NCI-H748 (cell line): ENCODE results near the gene ARHGAP26.
"Not testable (repeated sequence)": the region's sequence is repeated elsewhere in the genome, so short reads cannot be mapped to it uniquely, and the experiment has no call there.

Source experiments
- DNase-seq: peaks from one replicate; lab custom pipeline; 2025; ENCODE audit not compliant: unreplicated experiment; lab: John Stamatoyannopoulos, UW

The ARHGAP26 gene

GRCh38 chr5:143106174-143106573 lies 336.0 kb downstream of the ARHGAP26 start:
- peak; percentile 57 for DNase-seq

DNA sequence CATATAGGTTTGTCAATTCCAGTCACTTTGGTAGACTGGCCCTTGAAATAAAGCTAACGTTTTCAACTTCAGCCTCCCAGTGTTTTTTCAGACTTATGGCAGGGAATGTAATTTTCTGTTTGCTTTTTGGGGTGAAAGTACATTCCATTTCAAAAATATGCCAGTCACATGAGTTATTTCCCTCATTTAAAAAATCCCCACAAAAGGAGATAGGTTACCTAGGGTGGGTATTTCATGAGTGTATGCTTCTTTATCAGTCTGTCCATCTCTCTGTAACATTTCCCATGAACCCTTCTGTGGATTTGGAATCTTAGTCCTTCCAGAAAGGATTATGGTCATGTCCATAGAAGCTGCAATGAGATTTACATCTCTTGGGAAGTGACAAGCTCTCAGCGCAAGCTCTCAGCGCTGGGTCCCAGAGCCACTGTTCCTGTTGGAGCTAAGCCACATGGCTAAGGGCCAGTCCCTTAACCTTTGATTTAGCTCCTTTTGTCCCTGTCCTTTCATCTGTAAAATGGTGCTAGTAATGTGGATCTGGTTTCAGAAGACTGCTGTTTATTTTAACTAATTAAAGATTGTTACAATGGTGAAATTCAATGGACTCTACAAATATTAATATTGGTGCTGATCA lies 338.4 kb downstream of the ARHGAP26 start:
- DNase-seq, result peak; percentile 82

- no peak for DNase-seq
Observed at GRCh38 chr5:143110591-143110990, 340.4 kb downstream of the ARHGAP26 start.

- DNase-seq, result no peak
Observed at GRCh38 chr5:143111799-143112198, 341.6 kb downstream of the ARHGAP26 start.

DNA sequence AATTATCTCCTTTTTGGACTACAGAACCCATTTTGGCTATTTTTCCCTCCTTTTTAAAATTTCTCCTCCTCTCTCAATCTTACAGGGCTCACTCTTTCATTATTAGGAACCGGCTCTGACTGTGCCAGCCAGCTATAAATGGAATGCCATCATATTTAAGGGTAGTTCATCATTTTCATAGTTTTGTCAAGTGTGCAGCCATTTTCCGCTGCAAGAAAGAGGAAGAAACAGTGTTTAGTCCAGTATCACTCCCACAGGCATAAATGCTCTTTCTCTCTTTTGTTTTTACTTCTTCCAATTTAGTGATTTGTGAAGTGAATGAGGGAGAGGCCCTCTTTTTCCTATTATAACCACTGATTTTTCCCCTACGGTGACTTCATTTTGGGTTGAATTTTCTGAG lies 343.3 kb downstream of the ARHGAP26 start:
- no peak for DNase-seq

GRCh38 chr5:143114481-143114880 lies 344.3 kb downstream of the ARHGAP26 start:
- DNase-seq, result no peak

DNA sequence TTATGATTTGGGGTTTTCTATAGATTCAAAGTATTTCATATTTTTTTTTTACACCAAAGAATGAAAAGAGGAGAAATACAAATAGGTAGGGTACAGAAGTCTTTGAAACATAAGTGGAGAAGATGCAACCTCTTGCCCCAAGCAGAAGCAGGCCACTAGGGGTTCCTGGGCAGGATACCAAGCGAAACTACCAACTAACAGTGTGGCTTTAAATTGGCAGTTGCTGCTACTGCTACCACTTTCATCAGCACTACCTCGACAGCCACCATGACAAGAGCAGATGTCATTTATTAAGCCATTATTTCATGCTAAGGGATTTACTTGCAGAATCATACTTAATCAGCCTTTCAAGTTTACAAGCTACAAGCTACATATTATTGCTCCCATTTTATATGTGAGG lies 345.2 kb downstream of the ARHGAP26 start:
- DNase-seq, result no peak

DNA sequence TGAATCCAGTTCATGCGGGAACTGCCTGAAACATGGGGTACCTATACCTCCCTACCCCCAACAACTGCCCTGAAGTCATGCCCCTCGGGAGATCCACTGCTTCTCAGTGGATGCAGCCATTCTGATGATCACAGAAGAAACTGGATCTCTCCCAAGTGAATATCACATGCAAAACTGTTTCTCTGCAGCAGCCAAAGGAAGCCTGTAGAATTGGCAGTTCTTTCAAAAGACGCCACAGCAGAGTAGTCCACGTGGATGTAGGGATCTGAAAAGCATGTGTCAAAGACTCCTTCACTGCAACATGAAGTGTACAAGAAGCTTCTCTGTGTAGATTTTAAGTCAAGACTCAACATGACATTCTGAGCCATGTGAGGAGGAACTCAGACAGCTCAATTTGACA lies 346.6 kb downstream of the ARHGAP26 start:
- DNase-seq, result no peak

- DNase-seq, result no peak
Observed at GRCh38 chr5:143117821-143118220, 347.6 kb downstream of the ARHGAP26 start.

DNA sequence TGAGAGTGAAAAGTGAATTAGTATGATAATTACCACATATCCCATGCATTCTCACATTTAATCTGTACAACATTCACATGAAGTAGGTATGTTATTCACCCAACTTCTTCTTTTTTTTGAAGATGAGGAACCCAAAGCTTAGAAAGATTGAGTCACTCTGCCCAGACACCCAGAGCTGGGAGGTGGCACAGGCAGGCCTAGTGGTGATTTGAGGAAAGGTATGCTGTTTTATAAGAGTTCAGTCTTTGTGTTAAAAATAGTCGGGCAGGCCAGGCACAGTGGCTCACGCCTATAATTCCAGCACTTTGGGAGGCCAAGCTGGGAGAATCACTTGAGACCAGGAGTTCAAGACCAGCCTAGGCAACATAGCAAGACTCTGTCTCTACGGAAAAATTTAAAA lies 348.0 kb downstream of the ARHGAP26 start:
- no peak for DNase-seq

- DNase-seq, result not testable (repeated sequence)
Observed at GRCh38 chr5:143118818-143119217, 348.6 kb downstream of the ARHGAP26 start.

DNA sequence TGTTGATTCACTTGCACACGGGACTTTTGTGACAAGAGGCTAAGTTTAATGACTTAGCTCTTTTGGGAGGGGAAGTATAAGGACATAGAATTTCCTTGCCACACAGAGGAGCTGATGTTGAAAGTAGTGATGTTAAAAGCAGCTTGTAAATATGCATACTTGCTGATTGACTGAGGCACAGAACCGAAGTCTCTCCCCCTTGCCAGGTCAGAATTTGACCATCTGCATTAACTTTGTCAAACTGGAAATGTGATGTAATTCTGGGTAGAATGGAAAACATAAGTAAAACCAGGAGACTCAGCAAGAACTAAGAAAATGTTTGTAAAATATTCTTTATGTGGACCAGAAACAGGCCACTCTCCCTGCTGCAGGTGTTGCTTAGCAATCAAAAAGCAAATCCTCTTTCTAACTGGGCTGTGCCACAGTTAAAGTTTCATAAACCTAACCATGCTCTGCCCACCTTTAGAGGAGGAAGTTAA lies 349.2 kb downstream of the ARHGAP26 start:
- DNase-seq, result no peak

GRCh38 chr5:143119881-143120341 lies 349.7 kb downstream of the ARHGAP26 start:
- DNase-seq, result peak; percentile 66

DNA sequence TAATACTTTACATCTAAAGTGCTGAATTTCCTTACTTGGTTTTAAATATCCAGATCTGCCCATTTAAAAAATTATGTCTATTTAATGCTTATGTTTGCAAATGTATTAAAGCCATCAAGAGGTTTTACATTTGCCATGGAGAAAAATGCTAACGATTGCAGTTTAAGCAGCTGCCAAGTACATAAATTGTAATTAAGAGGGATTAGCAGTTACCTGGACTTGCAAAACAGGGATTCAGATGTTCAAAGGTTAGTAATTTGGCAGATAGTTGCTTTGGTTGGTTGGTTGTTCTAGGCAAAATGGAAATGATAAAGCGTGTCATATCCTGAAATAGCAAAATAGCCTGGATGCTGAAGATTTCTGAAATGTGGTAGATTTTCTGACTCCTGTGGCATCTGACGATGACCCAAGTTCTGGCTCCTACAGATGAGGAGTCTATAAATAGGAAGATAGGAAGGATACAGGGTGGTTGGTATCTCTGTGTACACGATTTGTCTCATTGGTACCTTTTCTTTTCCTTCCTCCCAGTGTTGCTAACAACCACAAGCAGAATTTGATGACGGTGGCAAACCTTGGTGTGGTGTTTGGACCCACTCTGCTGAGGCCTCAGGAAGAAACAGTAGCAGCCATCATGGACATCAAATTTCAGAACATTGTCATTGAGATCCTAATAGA lies 350.4 kb downstream of the ARHGAP26 start:
- peak; percentile 63 for DNase-seq

DNA sequence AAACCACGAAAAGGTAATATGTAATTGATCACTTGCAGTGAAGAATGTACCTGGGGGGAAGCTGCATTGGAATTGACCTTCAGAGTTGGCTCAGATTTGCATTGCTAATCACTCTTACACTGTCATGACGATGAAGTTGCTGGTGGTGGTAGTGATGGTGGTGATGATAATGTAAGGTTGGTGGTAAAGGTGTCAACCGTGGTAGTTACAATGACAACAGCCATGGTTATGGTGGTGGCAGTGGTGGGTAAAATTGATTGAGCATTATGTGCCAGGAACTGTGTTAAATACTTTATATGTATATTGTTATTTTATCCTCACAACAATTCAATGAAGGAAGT lies 350.9 kb downstream of the ARHGAP26 start:
- DNase-seq, result no peak

- DNase-seq, result no peak
Observed at GRCh38 chr5:143124593-143124992, 354.4 kb downstream of the ARHGAP26 start.

- DNase-seq, result no peak
Observed at GRCh38 chr5:143126174-143127019, 356.2 kb downstream of the ARHGAP26 start.

- no peak for DNase-seq
Observed at GRCh38 chr5:143128412-143129071, 358.4 kb downstream of the ARHGAP26 start.

DNA sequence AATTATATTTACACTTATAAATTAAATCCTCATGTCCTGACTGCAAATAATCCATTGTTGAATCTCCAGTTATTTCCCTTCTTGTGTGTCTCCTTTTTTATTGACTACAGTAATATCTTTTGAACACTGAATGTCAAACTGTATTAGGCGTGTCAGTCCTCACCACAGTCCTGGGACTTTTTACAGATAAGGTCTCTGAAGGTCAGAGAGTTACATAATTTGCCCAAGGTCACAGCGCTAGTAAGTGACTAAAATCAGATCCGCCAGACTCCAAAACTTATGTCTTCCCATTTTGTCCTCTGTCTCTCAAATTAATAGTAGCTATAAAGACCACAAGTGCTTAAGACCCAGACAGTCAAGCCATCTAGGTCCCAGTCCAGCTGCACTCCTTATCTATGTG lies 359.0 kb downstream of the ARHGAP26 start:
- no peak for DNase-seq

DNA sequence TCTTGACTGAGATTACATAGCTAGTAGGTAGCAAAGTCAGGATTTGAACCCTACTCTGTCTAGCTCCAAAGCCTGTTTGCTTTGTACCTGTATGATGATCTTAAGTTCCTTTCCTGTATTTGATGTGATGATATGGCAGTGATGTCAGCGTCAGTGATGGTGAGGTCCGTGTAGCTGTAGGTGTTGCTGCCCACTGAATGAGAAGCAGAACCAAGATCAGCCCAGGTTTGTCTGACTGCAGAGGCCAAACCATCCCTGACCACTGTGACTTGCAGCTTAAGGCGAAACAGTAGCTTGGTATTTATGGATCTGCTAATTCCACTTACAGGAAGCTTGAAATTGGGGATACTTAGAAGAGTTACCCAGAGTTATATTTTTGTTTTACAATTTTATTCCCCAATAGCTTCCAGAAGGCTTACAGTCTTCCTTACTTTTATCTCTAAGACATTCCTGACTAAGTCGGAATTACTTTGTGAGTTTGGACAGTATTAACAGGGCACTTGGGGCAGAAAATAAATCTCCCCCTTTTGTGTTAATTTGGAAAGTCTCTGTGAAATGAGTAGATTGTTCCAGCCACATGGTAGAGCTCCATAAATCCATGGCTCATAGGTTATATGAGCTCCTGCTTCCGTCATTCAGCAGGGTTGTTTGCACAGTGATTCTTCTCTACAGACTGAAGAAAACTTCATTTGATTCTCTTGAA lies 359.9 kb downstream of the ARHGAP26 start:
- no peak for DNase-seq
